ENCODE results near the gene TOP2A.
A peak's percentile ranks its signal among the peaks of the same experiment; 100 is the strongest.

The TOP2A gene, protein sequence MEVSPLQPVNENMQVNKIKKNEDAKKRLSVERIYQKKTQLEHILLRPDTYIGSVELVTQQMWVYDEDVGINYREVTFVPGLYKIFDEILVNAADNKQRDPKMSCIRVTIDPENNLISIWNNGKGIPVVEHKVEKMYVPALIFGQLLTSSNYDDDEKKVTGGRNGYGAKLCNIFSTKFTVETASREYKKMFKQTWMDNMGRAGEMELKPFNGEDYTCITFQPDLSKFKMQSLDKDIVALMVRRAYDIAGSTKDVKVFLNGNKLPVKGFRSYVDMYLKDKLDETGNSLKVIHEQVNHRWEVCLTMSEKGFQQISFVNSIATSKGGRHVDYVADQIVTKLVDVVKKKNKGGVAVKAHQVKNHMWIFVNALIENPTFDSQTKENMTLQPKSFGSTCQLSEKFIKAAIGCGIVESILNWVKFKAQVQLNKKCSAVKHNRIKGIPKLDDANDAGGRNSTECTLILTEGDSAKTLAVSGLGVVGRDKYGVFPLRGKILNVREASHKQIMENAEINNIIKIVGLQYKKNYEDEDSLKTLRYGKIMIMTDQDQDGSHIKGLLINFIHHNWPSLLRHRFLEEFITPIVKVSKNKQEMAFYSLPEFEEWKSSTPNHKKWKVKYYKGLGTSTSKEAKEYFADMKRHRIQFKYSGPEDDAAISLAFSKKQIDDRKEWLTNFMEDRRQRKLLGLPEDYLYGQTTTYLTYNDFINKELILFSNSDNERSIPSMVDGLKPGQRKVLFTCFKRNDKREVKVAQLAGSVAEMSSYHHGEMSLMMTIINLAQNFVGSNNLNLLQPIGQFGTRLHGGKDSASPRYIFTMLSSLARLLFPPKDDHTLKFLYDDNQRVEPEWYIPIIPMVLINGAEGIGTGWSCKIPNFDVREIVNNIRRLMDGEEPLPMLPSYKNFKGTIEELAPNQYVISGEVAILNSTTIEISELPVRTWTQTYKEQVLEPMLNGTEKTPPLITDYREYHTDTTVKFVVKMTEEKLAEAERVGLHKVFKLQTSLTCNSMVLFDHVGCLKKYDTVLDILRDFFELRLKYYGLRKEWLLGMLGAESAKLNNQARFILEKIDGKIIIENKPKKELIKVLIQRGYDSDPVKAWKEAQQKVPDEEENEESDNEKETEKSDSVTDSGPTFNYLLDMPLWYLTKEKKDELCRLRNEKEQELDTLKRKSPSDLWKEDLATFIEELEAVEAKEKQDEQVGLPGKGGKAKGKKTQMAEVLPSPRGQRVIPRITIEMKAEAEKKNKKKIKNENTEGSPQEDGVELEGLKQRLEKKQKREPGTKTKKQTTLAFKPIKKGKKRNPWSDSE (N-terminal part only)

DNA sequence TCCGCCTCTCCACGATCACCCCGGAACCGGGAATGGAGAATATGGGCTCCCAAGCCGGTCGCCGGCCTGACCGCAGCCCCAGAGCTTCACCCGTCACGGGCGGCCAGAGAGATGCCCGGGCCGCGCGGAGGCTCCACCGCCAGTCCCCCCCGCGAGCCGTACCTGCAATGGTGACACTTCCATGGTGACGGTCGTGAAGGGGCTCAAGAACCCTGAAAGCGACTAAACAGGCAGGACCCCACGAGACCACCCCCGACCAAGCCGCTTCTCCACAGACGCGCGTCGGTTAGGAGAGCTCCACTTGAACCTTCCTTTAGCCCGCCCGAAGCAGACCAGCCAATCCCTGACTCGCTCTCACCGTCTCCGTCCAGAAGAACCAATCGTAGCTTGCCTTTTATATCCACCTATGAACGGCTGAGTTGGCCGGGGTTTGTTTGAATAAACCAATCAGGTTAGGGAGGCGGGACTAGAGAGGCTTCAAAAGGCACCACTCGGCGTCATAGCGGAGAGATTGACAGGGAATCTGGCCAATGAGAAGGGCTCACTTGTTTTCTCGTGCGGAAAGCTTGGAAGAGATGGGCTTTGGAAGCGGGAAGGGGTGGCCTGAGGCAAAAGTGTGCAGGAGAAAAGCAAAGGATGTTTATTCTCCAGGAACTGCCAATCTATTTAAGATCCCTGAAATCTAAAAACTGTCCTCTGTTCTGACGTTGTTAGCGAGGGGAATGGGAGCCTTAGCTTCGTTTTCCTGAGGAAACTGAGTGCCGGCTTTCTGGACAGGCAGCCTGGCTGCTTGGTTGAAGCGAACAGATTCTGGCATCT, at the start of gene TOP2A:
Gene TOP2A (minus strand): TSS at position 288 of the 819 bp plus-strand sequence. CDS start 105 bp downstream, at position 183.
- TF ChIP-seq, protein P1, sequence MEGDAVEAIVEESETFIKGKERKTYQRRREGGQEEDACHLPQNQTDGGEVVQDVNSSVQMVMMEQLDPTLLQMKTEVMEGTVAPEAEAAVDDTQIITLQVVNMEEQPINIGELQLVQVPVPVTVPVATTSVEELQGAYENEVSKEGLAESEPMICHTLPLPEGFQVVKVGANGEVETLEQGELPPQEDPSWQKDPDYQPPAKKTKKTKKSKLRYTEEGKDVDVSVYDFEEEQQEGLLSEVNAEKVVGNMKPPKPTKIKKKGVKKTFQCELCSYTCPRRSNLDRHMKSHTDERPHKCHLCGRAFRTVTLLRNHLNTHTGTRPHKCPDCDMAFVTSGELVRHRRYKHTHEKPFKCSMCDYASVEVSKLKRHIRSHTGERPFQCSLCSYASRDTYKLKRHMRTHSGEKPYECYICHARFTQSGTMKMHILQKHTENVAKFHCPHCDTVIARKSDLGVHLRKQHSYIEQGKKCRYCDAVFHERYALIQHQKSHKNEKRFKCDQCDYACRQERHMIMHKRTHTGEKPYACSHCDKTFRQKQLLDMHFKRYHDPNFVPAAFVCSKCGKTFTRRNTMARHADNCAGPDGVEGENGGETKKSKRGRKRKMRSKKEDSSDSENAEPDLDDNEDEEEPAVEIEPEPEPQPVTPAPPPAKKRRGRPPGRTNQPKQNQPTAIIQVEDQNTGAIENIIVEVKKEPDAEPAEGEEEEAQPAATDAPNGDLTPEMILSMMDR (IDR thresholded peaks at IDR 0.05; ENCODE audit: low read depth, low read length, missing control alignments): no peak
- in situ Hi-C loops (cut with HindIII; ENCODE audit: low pct_ligation_motif_present, low sequenced_read_pairs): loop anchor here (25.0 kb wide), 1 partner anchor 119 kb away; no protein-coding TSS in a partner anchor
- DNase-seq: peak; percentile 100

DNA sequence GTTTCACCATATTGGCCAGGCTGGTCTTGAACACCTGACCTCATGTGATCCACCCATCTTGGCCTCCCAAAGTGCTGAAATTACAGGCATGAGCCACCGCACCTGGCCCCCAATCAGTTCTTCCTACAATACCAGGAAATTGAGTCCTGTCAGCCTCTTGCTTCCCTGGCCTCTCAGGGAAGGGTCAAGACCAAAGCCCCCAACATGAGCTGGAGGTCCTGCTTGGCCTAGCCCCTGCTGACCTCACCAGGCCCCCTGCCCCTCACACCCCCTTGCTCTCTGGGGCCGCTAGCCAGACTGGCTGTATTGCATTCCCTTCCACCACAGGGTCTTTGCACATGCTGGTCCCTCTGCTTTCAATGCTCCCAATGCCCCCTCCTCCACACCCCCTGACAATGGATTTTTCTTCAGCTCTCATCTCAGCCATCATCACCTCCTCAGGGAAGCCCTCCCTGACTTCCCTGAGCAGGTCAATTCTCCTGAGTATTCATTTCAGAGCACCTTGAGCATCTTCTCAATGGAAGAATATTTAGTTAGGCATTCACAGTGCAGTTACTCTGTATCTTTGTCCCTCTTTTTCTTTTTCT, 49.7 kb upstream of the TOP2A start:
- TF ChIP-seq, protein P1 (IDR thresholded peaks at IDR 0.05; ENCODE audit: low read depth, low read length, missing control alignments): no peak
- in situ Hi-C loops (cut with HindIII; ENCODE audit: low pct_ligation_motif_present, low sequenced_read_pairs): no loop called here
- Histone ChIP-seq H3K36me3 (replicated peaks) (no peaks in the 10 kb centered on the region), H3K27ac (no peak overlapping the region), H3K27me3 (replicated peaks) (no peaks in the 10 kb centered on the region), H3K4me3 (ENCODE audit: low read depth, low read length) (no peak overlapping the region)
- no peak for DNase-seq

More for the DNA sequence above, at the start of gene TOP2A:
- Histone ChIP-seq H3K4me3 (ENCODE audit: low read depth, low read length) (peak within 1 kb of the TSS; percentile 95), H3K27me3 (replicated peaks) (no peaks in the 10 kb centered on the region), H3K36me3 (replicated peaks) (no peaks in the 10 kb centered on the region), H3K27ac (peak within 1 kb of the TSS; percentile 38)

DNA sequence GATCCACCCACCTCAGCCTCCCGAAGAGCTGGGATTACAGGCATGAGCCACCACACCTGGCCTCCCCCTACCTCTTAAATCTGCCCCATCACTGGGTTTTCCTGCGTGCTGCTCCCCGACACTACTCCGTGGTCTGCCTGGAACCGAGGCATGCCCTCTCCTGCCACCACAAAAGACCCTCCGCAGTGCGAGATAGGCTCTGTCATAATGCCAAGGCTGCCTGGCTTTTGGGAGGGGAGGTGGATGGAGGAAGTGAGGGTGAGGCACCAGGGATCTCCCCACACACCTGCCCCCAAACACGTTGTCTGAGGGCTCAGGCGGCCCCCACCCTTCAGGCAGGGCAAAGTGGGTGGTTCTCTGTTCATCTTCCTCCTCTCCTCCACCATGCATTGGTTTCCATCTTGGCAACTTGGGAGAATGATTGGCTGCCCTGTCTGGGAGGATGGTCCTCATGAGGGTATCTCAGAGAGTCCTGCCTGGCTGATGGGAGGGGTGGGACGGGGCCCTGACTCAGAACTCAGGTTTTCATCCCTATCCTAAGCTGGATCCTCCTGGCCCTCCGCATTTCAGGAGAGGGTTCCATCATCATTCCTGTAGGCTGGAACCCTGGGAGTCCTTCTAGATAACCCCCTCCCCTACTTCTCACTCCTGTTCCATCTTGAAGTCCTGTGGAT, 48.7 kb upstream of the TOP2A start:
- H3K36me3 ChIP-seq (replicated peaks): no peaks in the 10 kb centered on the region
- in situ Hi-C loops (cut with HindIII; ENCODE audit: low pct_ligation_motif_present, low sequenced_read_pairs): no loop called here
- H3K27me3 ChIP-seq (replicated peaks): no peaks in the 10 kb centered on the region
- TF ChIP-seq, protein P1 (IDR thresholded peaks at IDR 0.05; ENCODE audit: low read depth, low read length, missing control alignments): no peak
- H3K27ac ChIP-seq: no peak overlapping the region
- no peak overlapping the region for H3K4me3 ChIP-seq (ENCODE audit: low read depth, low read length)
- no peak for DNase-seq

DNA sequence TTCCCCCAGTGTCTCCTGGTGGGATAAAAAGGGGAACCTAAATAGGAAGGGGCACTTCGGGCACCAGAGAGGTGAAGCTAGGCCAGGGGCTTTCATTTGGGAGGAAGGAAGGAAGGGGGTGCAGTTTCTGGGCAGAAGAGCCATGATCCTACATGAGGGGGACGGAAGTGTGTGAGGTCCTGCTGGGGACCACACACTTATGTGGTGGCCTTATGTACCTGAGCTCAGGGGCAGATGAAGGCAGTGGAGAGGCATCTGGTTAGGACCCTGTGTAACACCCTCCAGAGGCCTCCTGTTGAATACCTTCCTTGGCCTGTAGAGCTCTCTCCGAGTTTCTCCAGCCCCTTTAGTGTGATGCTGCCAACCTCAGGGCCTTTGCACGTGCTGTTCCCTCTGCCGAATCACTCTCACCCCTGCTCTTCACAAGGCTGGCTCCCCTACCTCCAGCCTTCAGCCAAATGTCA, 46.7 kb upstream of the TOP2A start:
- H3K27me3 ChIP-seq (replicated peaks): no peaks in the 10 kb centered on the region
- in situ Hi-C loops (cut with HindIII; ENCODE audit: low pct_ligation_motif_present, low sequenced_read_pairs): no loop called here
- no peak for DNase-seq
- no peak overlapping the region for H3K27ac ChIP-seq
- TF ChIP-seq, protein P1 (IDR thresholded peaks at IDR 0.05; ENCODE audit: low read depth, low read length, missing control alignments): no peak
- peaks cover 2% of the 10 kb centered on the region for H3K36me3 ChIP-seq (replicated peaks)
- H3K4me3 ChIP-seq (ENCODE audit: low read depth, low read length): no peak overlapping the region
